Renal cortex interstitium (tissue), 11 donors: ENCODE results near the gene CABP2. TPM values are rescaled to one million over a fixed set of nuclear protein-coding genes. Genes with fewer than 3 reads are reported as not detected.

Source experiments
- DNase-seq, 11 donors: peaks; one replicate each; pipeline ENCODE4 v3.0.0-alpha.2; 2013; ENCODE audit warnings: low read depth in 9 of 11, low spot score in 4 of 11; ENCODE audit errors: extremely low read depth in 1 of 11
- polyA plus RNA-seq, 3 donors: library from polyadenylated mRNA; unstranded; fragments of 120-200 nt; gene quantifications; one replicate each; pipeline ENCODE4 v1.2.1, GENCODE V29; 2013; ENCODE audit not compliant: insufficient read length in 3 of 3

Gene CABP2
- polyA plus RNA-seq, 3 donors, result 0.29 TPM; not detected in 2

DNA sequence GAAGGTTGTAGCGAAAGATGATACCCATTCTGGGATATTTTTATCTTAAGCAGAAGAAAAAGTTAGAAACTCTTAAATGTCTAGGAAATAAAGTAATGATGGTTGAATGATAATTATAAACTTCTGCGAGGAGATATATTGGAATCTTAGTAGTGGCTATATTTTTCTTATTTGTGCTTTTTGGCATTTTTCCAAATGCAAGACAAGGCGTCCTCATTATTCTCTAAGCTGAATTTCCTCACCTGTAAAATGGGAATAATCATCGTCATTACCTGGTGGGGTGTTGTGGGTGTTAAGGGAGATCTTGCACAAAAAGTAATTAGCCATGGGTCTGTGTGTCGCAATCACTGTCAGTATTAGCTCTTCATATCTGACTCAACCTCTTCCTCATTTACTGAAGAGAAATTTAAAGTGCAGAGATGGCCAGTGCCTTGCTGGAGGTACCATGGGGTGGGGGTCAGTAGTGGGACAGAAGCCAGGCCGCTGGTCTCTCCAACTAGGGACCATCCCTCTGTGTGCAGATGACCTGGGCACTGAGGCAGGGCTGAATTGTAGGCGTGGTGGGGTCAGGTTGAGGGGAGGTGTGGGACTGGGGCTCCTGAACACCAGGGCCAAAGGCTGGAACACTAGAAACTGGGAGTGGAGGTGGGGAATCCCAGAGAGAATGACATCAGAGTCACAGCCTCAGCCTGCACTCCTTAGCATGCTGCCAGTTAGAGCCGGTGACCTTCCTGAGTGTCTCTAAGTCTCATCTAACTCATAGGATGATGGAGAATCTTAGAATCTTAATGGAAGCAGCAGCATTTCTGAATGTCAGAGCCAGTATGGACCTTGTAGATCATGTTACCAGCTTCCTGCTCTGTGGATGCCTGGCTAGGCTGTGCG, 22.2 kb downstream of the CABP2 start:
- DNase-seq, result no peak

DNA sequence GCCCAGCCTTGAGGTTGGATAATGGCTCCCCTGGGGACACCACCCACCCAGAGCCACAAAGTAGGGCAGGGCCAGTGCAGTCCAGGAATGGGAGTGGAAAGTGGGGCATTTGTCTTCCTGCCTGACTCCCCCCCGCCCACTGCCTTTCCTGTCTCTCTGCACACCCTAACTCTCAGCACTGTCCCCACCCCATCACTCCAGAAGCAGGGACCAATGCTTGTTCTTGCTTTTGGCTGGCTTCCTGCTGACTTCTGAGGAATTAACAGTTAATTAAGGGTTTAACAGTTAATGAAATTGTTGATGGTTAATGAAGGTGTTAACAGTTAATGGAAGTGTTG, 22.8 kb downstream of the CABP2 start:
- no peak for DNase-seq

DNA sequence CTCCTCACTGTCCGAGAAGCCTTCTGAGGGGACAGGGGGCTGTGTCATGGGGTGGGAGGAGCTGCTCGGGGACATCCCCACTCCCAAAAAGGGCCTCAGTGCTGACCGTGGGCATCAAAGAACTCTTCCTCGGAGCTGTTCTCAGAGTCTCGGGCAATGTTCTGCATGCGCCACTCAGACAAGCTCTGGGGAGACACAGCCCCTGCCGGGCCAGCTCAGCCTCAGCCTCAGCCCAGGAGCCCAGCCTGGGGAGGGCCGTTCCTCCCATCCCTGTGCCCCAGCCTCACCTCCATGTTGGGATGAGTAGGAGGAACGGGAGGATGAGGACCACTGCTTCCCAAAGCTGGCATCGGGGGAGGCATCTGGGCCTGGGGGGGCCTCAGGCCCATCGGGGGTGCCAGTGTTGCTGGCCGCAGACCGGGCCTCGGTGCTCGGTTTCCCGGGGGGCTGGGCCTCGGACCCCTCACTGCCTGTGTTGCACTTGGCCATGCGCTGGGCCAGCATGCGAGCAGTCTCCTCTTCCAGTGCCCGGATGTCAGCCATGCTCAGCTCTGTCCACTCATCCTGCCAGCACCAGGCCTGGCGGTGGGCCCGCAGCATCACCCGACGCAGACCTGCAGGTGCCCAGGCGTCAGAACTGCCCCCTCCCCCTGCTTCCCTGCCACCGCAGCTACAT, 23.3 kb downstream of the CABP2 start:
- DNase-seq, result no peak

DNA sequence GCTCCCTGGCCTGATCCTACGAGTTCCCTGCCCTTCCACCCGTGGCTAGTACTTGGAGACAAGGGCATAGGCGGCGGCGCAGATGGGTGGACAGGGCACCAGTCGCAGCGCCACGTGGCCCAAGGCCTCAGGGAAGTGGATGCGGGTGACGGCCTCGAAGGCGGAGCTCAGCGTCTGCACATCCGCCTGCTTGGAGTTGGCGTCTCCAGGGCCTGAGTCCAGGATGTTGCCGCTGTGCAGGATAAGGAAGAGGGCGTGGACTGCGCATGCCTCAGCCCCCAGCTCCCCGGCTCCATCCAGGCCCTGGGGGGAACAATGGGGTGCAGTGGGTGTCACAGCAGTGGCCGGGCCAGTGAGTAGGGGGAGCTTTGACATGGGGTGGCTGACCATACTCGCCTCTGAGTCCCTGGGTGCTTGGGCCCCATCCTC, 24.7 kb downstream of the CABP2 start:
- no peak for DNase-seq

DNA sequence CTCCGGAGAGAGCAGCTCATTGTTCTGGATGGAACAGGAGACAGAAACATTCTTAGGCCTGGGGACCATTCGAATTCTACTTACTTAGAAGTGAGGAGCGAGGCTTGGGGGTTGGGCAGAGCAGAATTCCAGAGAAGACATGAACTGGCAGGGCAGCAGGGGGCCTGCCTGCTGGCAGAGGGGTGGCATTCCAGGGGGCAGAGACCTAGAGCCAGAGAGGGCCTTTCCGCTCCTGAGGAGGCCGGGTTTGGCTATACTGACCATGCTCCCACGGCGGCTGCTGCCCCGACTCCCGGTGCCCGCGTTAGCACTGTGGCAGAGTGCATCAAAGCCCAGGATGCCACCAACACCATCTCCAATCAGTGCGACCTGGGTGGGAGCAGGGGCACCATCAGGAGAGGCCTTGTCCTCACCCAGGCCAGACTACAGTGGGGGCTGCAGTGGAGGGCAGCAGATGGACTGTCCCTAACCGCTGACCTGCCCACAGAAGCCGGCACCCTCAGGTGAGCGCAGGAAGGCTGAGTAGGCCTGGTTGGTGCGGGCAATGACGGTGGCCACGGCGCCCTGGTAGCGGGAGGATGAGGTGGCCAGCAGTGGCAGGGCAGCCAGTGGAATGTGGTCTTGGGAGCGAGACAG, 25.5 kb downstream of the CABP2 start:
- no peak for DNase-seq

DNA sequence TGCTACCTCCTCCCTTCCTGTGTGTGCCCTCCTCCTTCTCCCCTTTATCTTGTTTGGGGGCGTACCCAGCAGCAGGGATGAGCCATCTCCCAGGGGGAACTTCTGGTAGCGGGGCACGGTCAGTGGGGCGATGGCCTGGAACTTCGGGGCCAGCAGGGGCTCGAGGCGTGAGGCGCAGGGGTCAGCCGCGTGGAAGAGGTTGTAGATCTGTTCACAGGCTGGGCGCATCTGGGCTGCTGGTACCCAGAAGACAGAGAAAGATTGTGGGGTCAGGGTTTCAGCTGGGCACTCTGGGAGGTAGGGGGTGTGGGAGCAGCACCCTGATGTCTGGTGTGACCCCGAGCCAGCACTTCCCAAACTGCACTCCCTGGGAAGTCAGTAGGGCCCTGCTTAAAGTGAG, 27.1 kb downstream of the CABP2 start:
- no peak for DNase-seq

DNA sequence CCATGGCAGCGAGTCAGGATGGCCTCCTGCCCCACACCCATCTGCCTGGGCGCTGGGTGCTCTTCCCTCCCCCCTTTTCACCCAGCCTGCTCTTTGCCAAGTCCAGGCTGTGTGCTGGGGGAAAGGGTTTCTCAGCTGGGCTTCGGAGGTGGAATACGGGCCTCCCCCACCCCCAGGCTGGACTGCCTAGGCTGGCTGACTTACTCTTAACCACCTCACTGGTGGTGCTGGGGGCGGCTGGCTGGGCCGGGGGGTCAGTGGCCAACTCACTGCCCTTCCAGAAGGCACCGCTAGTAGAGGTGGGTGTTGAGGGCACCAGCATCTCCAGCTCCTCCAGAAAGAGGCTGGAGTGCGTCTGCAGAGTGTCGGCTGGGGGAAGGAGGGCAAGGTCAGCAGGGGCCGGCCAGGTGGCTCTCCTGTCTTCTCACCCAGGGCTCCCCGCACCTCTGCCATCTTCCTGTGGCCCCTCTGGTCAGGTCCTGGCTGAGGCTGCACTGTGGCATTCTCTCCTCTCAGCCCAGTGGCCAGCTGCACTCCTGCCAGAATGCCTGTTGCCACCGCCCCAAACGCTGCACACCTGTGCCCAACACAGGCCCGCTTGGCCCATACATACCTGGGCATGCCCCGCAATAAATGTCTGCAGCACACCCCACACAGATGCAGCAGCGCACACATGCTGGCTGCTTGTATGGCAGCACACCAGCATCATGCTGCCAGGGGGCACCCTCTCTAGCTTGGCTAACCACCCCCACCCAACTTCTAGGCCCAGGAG, 27.8 kb downstream of the CABP2 start:
- DNase-seq, result no peak

DNA sequence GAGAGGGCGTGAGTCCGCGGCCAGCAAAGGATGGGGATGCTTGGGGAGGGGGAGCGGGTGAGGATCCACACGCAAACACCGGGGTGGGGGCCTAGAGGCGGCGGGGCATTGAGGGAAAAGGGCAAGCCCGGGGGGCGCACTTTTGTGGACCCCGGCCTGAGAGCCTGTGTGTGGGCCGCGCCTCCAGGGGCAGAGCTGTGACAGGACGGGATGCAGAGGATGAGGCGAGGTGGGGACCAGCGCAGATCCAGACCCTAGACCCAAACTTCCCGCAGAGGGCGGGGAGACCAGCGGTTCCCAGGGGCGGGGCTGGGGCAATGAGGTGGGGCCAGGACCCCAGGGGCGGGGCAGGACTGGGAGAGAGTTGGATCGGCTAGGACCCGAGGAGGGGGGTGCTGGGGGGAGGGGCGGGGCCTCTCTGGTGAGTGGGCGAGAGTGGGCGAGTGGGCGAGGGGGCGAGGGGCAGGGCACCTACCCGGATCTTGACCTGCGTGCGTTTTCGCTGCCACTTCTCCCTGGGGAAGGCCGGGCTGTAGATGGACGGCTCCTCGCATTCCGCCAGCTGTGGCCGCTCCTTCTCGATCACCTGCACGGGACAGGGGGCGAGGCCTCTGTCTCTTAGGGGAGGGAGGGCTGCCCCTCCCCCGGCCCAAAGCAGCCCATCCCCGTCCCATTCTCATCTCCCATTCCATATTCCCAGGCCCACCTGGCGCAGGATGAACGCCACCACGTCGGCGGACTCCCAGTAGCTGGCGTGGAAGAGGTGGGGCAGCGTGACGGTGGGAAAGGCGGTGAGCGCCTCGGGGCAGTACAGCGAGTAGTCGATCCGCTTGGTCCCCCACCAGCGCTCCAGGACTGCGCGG, 28.6 kb downstream of the CABP2 start:
- no peak for DNase-seq

DNA sequence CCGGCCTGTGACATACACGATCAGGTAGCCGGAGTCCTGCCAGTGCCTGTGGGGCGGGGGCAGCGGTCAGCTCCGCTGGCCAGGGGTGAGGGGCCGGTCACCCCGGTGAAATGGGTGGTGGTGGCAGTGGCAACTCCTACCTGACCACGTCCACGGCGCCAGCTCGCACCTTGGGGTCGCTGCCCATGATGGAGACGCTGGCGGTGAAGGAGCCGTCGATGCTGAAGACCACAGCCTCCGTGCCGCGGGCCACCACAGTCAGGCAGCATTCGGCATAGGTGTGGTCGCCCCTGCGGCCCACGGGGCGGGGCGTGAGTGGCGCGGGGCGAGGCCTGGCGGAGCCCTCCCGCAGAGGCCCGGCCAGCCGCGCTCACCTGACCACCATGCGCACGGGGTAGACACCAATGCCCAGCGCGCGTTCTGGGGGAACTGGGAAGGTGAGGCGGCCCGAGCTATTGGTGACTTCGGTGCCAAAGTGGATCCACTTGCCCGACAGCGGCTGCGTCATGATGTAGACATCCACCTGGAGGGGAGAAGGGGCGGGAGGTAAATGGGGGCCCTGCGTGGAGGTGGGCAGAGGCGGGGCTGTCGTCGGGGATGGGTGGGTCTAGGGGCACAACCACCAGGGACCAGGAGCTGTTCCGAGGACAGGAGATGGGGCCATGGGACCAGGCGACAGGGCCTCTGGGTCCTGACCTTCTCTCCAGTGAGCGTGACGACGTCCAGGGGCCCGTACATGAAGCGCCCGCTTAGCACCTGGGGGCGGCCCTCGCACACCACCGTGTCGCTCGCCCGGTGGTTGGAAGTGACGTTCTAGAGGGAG, 29.5 kb downstream of the CABP2 start:
- no peak for DNase-seq

DNA sequence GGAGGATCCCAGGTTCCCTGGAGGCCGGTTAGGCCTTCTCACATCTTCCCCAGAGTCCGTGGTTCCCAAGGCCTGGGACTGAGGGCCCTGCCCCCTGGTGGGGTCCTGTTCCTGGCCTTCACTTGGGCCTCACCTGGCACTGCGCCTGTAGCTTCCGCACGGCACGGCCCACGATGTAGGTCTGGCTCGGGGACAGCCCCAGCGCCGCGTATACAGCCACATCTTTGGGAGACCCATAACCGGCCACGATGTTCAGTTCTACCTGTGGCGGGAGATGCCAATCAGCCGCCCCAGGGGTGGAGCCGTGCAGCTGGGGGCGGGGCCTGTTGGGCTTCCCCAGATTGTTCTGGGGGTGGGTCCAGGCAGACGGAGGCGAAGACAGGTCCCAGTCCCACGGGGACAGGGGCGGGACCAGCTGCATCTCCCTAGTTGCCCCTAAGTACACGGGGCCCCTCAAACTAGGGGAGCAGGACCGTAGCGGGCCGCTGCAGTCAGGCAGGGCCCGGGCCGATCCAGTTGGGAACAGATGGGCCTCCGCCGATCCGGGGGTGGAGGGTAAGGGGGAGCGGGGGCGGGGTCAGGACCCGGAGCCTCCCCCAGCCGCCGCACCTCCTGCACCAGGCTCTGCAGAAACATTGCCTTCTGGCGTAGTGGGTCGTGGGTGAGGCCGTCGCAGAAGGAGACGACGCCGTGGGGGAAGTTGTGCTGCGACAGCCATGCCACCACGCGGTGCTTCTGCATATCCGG, 30.3 kb downstream of the CABP2 start:
- no peak for DNase-seq

DNA sequence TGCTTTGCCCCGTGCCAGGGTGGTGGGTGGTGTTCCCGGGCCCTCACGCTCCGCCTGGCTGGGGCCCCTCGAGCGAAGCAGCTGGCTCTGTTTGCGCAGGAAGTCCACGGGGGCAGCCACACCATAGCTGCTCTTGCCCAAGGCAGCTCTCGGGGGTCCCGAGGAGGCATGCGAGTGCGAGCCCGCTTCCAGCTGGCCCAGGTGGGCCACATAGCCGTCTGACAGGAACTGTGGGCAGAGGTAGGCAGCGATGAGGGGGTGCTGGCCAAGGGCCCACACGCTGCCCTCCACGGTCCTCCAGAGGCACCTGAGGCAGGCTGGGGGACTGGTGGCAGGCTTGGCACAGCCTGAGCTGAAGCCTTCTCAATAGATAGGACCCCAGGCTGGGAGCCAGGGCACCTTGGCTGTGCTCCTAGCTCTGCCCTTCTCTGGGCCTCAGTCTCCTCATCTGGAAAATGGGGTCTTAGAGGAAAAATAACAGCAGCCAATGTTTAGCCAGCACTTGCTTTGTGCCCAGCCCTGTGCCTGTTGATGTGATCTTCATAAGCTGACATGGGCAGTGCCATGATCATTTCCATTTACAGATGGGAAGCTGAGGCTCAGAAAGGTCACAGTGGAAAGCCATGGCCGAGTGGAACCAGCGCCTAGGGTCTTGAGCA, 31.0 kb downstream of the CABP2 start:
- no peak for DNase-seq

DNA sequence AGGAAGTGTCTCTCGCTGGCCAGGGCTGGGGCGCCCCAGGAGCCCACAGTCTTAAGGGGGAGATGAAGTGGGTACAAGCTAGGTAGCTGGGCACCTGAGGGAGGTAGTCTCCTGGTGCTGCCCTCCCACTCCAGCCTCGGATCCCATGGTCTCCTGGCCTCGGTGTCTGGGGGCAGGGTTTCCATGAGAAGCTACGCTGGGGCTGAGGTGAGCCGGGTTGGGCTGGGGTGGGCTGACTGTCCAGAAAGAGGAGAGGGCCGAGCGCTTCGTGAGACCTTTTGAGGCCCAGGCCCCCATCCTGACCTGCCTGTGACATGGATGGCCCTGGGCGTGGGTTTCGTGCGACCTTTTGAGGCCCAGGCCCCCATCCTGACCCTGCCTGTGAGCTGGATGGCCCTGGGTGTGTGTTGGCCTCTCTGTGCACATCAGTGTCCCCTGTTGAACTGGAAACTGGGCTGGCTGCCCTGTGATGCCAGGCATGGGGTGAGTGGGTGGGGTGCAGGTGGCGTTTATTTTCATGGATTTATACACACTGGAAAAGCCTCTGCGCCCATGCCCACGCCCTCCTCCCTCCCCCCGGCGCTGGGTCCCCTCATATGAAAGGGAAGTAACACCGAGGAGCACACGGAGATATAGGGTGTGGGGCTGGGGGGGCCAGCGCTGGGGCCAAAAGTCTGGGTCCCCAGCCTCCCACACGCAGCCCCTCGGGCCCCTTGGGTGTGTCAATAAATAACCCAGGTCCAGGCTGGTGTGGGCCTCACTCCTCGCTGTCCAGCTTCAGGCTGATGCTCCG, 31.8 kb downstream of the CABP2 start:
- DNase-seq, result no peak

DNA sequence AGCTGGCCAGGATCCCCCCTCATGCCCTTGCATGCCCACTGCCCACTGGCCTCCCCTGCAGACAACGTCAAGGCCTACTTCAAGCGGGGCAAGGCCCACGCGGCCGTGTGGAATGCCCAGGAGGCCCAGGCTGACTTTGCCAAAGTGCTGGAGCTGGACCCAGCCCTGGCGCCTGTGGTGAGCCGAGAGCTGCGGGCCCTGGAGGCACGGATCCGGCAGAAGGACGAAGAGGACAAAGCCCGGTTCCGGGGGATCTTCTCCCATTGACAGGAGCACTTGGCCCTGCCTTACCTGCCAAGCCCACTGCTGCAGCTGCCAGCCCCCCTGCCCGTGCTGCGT, 32.5 kb downstream of the CABP2 start:
- no peak for DNase-seq

DNA sequence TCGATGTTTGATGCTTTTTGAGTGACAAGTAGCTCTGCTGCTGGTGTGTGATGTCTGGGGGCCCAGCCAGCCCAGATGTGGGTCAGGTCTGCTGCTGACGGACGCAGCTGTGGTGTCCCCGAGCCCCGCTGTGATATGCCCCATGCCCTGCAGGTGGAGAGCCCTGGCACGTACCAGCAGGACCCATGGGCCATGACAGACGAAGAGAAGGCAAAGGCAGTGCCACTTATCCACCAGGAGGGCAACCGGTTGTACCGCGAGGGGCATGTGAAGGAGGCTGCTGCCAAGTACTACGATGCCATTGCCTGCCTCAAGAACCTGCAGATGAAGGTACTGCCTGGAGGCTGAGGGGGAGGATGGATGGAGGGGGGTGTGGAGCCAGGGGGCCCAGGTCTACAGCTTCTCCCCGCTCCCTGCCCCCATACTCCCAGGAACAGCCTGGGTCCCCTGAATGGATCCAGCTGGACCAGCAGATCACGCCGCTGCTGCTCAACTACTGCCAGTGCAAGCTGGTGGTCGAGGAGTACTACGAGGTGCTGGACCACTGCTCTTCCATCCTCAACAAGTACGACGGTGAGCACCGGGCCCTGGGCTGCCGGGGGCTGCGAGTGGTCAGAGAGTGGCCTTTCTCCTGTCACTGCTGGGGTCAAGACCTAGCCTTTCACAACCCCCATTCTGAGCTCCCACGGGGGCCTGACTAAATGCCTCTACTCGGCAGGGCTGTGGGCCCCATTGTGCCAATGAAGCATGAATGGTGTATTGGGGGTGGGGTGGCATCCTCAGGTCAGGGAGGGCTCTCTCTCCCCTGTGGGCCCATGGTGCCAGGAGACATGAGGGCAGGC, 33.1 kb downstream of the CABP2 start:
- no peak for DNase-seq

DNA sequence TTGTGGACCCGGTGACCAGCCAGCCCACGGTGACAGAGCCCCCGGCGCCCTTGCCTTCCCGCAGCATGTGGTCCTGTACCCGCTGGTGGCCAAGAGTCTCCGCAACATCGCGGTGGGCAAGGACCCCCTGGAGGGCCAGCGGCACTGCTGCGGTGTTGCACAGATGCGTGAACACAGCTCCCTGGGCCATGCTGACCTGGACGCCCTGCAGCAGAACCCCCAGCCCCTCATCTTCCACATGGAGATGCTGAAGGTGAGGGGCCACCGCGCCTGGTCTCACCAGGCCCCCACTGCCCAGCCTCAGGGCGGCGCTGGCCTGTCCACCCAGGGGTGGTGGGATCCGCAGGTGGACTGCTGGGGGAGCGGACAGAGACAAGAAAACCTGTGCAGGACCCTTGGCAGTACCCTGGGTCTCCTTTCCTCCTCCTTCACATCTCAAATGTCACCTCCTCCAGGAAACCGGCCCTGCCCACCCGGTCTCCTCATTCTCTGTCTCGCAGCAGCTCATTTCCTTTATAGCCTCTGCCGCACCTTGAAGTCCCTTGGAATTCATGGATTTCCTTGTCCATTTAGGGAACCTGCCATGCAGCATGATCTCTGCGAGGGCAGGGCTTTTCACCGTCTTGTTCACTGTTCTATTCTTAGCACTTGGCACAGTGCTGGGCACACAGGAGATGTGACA, 33.9 kb downstream of the CABP2 start:
- DNase-seq, result no peak
